H1 (cell line): Measurements from ENCODE around the gene PNMA8B. TPM values are rescaled to one million over a fixed set of nuclear protein-coding genes. Genes with fewer than 3 reads are reported as not detected.

ENCODE experiments used
- BCL11A ChIP-seq, 2 experiments: IDR thresholded peaks; one replicate each; pipeline ENCODE4 v1.6.1; 2011; ENCODE audit warnings: low read depth in 2 of 2, low read length in 2 of 2, mild to moderate bottlenecking in 2 of 2
- CBX8 ChIP-seq: fragments of 300-800, 300-1000 bp; sonication (generic); IDR thresholded peaks from 2 replicates; pipeline ENCODE4 v1.7.1; 2016; ENCODE audit warnings: low read depth, low read length, borderline replicate concordance
- CHD7 ChIP-seq: fragments of 300-600 bp; sonication (generic); IDR thresholded peaks from 2 replicates; pipeline ENCODE4 v1.7.1; 2012; ENCODE audit warnings: low read length, moderate library complexity, mild to moderate bottlenecking, inconsistent platforms; ENCODE audit not compliant: insufficient replicate concordance
- EGR1 ChIP-seq: IDR thresholded peaks from 2 replicates; pipeline ENCODE4 v1.6.1; 2011; ENCODE audit warnings: low read depth, low read length, borderline replicate concordance
- EP300 ChIP-seq, 2 experiments: IDR thresholded peaks; 1 replicate in 1 of 2; 2 replicates in 1 of 2; pipeline ENCODE4 v1.6.1; 2011 to 2012; ENCODE audit warnings: low read depth in 2 of 2, low read length in 2 of 2, mild to moderate bottlenecking in 2 of 2, borderline replicate concordance in 1 of 2, inconsistent platforms in 1 of 2, moderate library complexity in 1 of 2
- NRF1 ChIP-seq: IDR thresholded peaks from 2 replicates; pipeline ENCODE4 v1.6.1; 2011; ENCODE audit warnings: mild to moderate bottlenecking, low read depth, low read length, improper control_type of control experiment
- POLR2A ChIP-seq, 2 experiments: IDR thresholded peaks; 1 replicate in 1 of 2; 2 replicates in 1 of 2; pipeline ENCODE4 v1.6.1; 2011; ENCODE audit warnings: low read depth in 2 of 2, low read length in 2 of 2, mild to moderate bottlenecking in 2 of 2; ENCODE audit errors: control extremely low read depth in 1 of 2
- RXRA ChIP-seq: IDR thresholded peaks from 2 replicates; pipeline ENCODE4 v1.6.1; 2011; ENCODE audit warnings: low read depth, mild to moderate bottlenecking, low read length, moderate library complexity; ENCODE audit not compliant: insufficient read depth
- SUZ12 ChIP-seq: fragments of 200-600 bp; sonication (generic); IDR thresholded peaks from 2 replicates; pipeline ENCODE4 v1.6.1; 2012; ENCODE audit warnings: mild to moderate bottlenecking, inconsistent platforms, low read length, moderate library complexity, mixed read lengths
- TBP ChIP-seq: IDR thresholded peaks from 2 replicates; pipeline ENCODE4 v1.6.1; 2011; ENCODE audit warnings: low read depth, low read length, improper control_type of control experiment
- TCF12 ChIP-seq: IDR thresholded peaks from 2 replicates; pipeline ENCODE4 v1.6.1; 2011; ENCODE audit warnings: low read depth, mild to moderate bottlenecking, low read length
- polyA plus RNA-seq, 7 experiments: library from polyadenylated mRNA; depleted of rRNA in 3 of 7; stranded (reverse) in 5 of 7; unstranded in 2 of 7; fragments of >200 nt in 5 of 7; fragments of 200-250 nt in 2 of 7; gene quantifications; 1 replicate in 5 of 7; 2 replicates in 1 of 7; 4 replicates in 1 of 7; pipeline versions ENCODE4 v1.2.1 to v1.2.3, GENCODE V29; 2011 to 2013; ENCODE audit warnings: missing spikeins in 2 of 7, mixed read lengths in 2 of 7
- total RNA-seq: library from RNA; stranded (reverse); fragmentation: NEBNext Ultra II Directional; extraction: Animal tissue kit (Norgen Biotek cat#: 25700); gene quantifications from 2 replicates; pipeline ENCODE4 v1.2.1, GENCODE V29; 2021

Gene PNMA8B
- total and polyA plus RNA-seq, 2 of the 8 experiments (the other 6 are each of a cell fraction or from before 2014, with no cell fraction given), result 0.48 to 1.4 TPM

- TF ChIP-seq CHD7, result no peak
- TF ChIP-seq NRF1, result no peak
- no peak for TF ChIP-seq EGR1
- TF ChIP-seq CBX8, result no peak
- no peak for TF ChIP-seq RXRA
- no peak for TF ChIP-seq EP300 (IDR thresholded peaks at IDR 0.05; ENCODE audit: borderline replicate concordance in 1 of 2, low read depth in 2 of 2, low read length in 2 of 2)
- no peak for TF ChIP-seq POLR2A (IDR thresholded peaks at IDR 0.05; ENCODE audit: control extremely low read depth in 1 of 2, low read depth in 2 of 2, low read length in 2 of 2)
- no peak for TF ChIP-seq BCL11A (IDR thresholded peaks at IDR 0.05; ENCODE audit: low read depth in 2 of 2, low read length in 2 of 2)
- no peak for TF ChIP-seq SUZ12
- TF ChIP-seq TCF12, result no peak
- no peak for TF ChIP-seq TBP
These were observed 47.1 kb downstream of the PNMA8B start (continued) for GRCh38 chr19:46448601-46449000.
